HepG2 (cell line): Measurements from ENCODE around the gene NME4. TPM values are rescaled to one million over a fixed set of nuclear protein-coding genes. Genes with fewer than 3 reads are reported as not detected.

Source experiments
- CSRNP1 ChIP-seq: sonication (generic); formaldehyde crosslinking; IDR thresholded peaks from 2 replicates; pipeline ENCODE4 v1.8.1; 2023; ENCODE audit warnings: mild to moderate bottlenecking, missing genetic modification reagents
- DRAP1 ChIP-seq: IDR thresholded peaks from 2 replicates; pipeline ENCODE4 v1.6.1; 2016; ENCODE audit warnings: missing genetic modification reagents, missing compliant biosample characterization
- HDAC1 ChIP-seq: sonication (generic); formaldehyde crosslinking; IDR thresholded peaks from 2 replicates; pipeline ENCODE4 v1.5.1; 2020; ENCODE audit warnings: mild to moderate bottlenecking, missing genetic modification reagents
- IKZF5 ChIP-seq: IDR thresholded peaks from 2 replicates; pipeline ENCODE4 v1.6.1; 2018; ENCODE audit warnings: missing genetic modification reagents, mild to moderate bottlenecking, missing compliant biosample characterization
- KDM5B ChIP-seq: sonication (generic); formaldehyde crosslinking; IDR thresholded peaks from 2 replicates; pipeline ENCODE4 v1.4.0; 2020; ENCODE audit warnings: missing genetic modification reagents, mild to moderate bottlenecking, borderline replicate concordance
- KLF6 ChIP-seq: IDR thresholded peaks from 2 replicates; pipeline ENCODE4 v1.8.0; 2016; ENCODE audit warnings: missing biosample characterization, missing genetic modification reagents
- NFKBIZ ChIP-seq: IDR thresholded peaks from 2 replicates; pipeline ENCODE4 v1.6.1; 2018; ENCODE audit warnings: missing genetic modification reagents, missing compliant biosample characterization
- SOX5 ChIP-seq: IDR thresholded peaks from 2 replicates; pipeline ENCODE4 v1.6.1; 2016; ENCODE audit warnings: borderline replicate concordance
- ZFX ChIP-seq: sonication (generic); formaldehyde crosslinking; IDR thresholded peaks from 2 replicates; pipeline ENCODE4 v1.4.0; 2020; ENCODE audit warnings: mild to moderate bottlenecking, low read depth, missing genetic modification reagents, moderate library complexity
- ZKSCAN8 ChIP-seq: IDR thresholded peaks from 2 replicates; pipeline ENCODE4 v1.6.1; 2016; ENCODE audit warnings: borderline replicate concordance, missing genetic modification reagents, missing compliant biosample characterization
- ZNF432 ChIP-seq: sonication (generic); formaldehyde crosslinking; IDR thresholded peaks from 2 replicates; pipeline ENCODE4 v1.5.0; 2020; ENCODE audit warnings: missing genetic modification reagents, mild to moderate bottlenecking, borderline replicate concordance
- ZNF644 ChIP-seq: IDR thresholded peaks from 2 replicates; pipeline ENCODE4 v1.6.1; 2016; ENCODE audit warnings: low read depth
- ZNF879 ChIP-seq: sonication (generic); formaldehyde crosslinking; IDR thresholded peaks from 2 replicates; pipeline ENCODE4 v1.8.1; 2023; ENCODE audit warnings: missing genetic modification reagents
- ZNF891 ChIP-seq: sonication (generic); formaldehyde crosslinking; IDR thresholded peaks from 2 replicates; pipeline ENCODE4 v1.5.0; 2020; ENCODE audit warnings: mild to moderate bottlenecking, missing genetic modification reagents
- polyA plus RNA-seq, 8 experiments: library from polyadenylated mRNA; depleted of rRNA in 3 of 8; stranded (reverse) in 7 of 8; unstranded in 1 of 8; fragments of >200 nt; fragmentation: Illumina TruSeq in 4 of 8; extraction: Trizol in 4 of 8; gene quantifications; 2 replicates each; pipeline versions ENCODE4 v1.2.1 to v1.2.3, GENCODE V29; 2011 to 2016; ENCODE audit warnings: low read depth in 4 of 8, missing spikeins in 1 of 8, mixed read lengths in 1 of 8; ENCODE audit not compliant: insufficient read depth in 1 of 8
- total RNA-seq, 5 experiments: library from RNA; depleted of rRNA; stranded (reverse); fragments of >200 nt; fragmentation: Illumina TruSeq; extraction: Trizol; gene quantifications; 2 replicates each; pipeline ENCODE4 v1.2.3, GENCODE V29; 2016; ENCODE audit warnings: low read depth in 1 of 5
- TF ChIP-seq, protein P1 (sequence below): sonication (generic); formaldehyde crosslinking; IDR thresholded peaks from 2 replicates; pipeline ENCODE4 v1.4.0; 2020; ENCODE audit warnings: mild to moderate bottlenecking, missing genetic modification reagents
- TF ChIP-seq, protein P2 (sequence below): sonication (generic); formaldehyde crosslinking; IDR thresholded peaks from 2 replicates; pipeline ENCODE4 v1.5.0; 2020; ENCODE audit warnings: missing genetic modification reagents

The NME4 gene
- total and polyA plus RNA-seq, 2 of the 13 experiments (the other 11 are each of a cell fraction or from before 2014, with no cell fraction given), result 121 to 263 TPM

- TF ChIP-seq, protein P1, sequence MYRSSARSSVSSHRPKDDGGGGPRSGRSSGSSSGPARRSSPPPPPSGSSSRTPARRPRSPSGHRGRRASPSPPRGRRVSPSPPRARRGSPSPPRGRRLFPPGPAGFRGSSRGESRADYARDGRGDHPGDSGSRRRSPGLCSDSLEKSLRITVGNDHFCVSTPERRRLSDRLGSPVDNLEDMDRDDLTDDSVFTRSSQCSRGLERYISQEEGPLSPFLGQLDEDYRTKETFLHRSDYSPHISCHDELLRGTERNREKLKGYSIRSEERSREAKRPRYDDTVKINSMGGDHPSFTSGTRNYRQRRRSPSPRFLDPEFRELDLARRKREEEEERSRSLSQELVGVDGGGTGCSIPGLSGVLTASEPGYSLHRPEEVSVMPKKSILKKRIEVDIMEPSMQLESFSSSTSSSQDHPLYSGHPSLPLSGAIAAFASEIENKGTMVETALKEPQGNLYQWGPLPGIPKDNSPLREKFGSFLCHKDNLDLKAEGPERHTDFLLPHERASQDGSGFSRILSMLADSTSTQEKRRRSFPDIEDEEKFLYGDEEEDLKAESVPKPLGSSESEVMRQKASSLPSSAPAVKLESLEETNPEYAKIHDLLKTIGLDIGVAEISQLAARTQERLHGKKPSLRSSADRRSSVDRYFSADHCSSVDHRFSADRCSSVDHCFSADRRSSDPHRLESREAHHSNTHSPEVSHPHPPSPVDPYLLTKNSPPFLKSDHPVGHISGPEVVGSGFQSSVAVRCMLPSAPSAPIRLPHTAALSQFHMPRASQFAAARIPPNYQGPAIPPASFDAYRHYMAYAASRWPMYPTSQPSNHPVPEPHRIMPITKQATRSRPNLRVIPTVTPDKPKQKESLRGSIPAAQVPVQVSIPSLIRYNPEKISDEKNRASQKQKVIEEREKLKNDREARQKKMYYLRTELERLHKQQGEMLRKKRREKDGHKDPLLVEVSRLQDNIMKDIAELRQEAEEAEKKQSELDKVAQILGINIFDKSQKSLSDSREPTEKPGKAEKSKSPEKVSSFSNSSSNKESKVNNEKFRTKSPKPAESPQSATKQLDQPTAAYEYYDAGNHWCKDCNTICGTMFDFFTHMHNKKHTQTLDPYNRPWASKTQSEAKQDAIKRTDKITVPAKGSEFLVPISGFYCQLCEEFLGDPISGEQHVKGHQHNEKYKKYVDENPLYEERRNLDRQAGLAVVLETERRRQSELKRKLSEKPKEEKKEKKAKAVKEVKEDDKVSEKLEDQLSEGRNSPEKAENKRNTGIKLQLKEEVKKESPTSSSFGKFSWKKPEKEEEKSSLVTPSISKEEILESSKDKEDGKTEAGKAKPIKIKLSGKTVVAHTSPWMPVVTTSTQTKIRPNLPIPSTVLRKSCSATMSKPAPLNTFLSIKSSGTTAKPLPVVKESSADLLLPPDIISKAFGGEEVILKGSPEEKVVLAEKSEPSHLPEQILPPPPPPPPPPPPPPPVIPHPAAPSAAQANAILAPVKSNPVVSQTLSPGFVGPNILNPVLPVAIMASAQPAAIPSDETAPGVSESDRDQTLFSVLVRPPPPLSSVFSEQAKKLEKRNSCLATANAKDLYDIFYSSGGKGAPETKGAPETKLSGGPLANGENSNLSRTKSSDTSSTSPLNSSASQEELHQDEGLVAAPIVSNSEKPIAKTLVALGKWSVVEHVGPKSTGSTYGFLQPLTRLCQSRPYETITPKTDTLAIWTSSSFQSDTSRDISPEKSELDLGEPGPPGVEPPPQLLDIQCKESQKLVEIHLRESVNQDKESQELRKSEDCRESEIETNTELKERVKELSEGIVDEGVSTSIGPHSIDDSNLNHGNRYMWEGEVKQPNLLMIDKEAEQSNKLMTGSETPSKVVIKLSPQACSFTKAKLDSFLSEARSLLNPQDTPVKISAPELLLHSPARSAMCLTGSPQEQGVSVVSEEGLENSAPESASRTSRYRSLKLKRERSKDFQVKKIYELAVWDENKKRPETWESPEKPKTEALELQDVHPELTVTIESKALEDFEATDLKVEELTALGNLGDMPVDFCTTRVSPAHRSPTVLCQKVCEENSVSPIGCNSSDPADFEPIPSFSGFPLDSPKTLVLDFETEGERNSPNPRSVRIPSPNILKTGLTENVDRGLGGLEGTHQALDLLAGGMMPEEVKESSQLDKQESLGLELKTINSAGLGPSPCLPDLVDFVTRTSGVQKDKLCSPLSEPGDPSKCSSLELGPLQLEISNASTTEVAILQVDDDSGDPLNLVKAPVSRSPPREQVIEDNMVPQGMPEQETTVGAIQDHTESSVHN (CRISPR knock-in tag), result 0 out of 2 replicates have a peak, but pooled peaks have one; percentile 32
- peak; percentile 83 for TF ChIP-seq DRAP1
- peak; percentile 92 for TF ChIP-seq ZKSCAN8 (CRISPR knock-in tag)
- TF ChIP-seq SOX5 (CRISPR knock-in tag), result peak; percentile 87
- peak; percentile 94 for TF ChIP-seq IKZF5 (CRISPR knock-in tag)
- no peak for TF ChIP-seq ZNF879 (CRISPR knock-in tag)
- no peak for TF ChIP-seq ZNF891
- 0 out of 2 replicates have a peak, but pooled peaks have one; percentile 32 for TF ChIP-seq KDM5B (CRISPR knock-in tag)
- TF ChIP-seq ZFX (CRISPR knock-in tag), result peak; percentile 79
- peak; percentile 99 for TF ChIP-seq NFKBIZ (CRISPR knock-in tag)
- TF ChIP-seq KLF6 (CRISPR knock-in tag), result peak; percentile 99
- TF ChIP-seq CSRNP1, result 0 out of 2 replicates have a peak, but pooled peaks have one; percentile 35
- TF ChIP-seq ZNF644 (CRISPR knock-in tag), result peak; percentile 52; the same call in 1 of the 2 replicates
- TF ChIP-seq, protein P2, sequence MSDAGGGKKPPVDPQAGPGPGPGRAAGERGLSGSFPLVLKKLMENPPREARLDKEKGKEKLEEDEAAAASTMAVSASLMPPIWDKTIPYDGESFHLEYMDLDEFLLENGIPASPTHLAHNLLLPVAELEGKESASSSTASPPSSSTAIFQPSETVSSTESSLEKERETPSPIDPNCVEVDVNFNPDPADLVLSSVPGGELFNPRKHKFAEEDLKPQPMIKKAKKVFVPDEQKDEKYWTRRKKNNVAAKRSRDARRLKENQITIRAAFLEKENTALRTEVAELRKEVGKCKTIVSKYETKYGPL, result no peak; the same call in 1 of the 2 replicates
- no peak for TF ChIP-seq ZNF432 (CRISPR knock-in tag)
- TF ChIP-seq HDAC1, result peak; percentile 95
Observed at GRCh38 chr16:405548-406506, 8.8 kb downstream of the NME4 start (continued).
